GM10248 (cell line): ENCODE data around the gene DNAH6.

Source experiments
- CTCF ChIA-PET: fragments of 300-600 bp; sonication (Branson Sonifier 250); formaldehyde crosslinking; extraction: SDS; loops from one replicate; lab custom pipeline; 2021; ENCODE audit warnings: antibody characterized with exemption; lab: Yijun Ruan, JAX
- POLR2A ChIA-PET: fragments of 350-650 bp; sonication (Branson Sonifier 250); formaldehyde crosslinking; extraction: SDS; loops from one replicate; lab custom pipeline; 2020; ENCODE audit warnings: antibody characterized with exemption; lab: Yijun Ruan, JAX
- DNase-seq: peaks from one replicate; pipeline ENCODE4 v3.0.0; 2012; ENCODE audit errors: extremely low spot score
- CTCF ChIP-seq: IDR thresholded peaks from 2 replicates; pipeline ENCODE4 v1.5.1; 2012; ENCODE audit warnings: mild to moderate bottlenecking, low read depth; ENCODE audit errors: extremely low read depth, missing control alignments, control extremely low read depth

DNAH6 gene

GRCh38 chr2:84701880-84702279 lies 185.6 kb downstream of the DNAH6 start:
- DNase-seq, result no peak
- POLR2A ChIA-PET, result no interaction called here
- CTCF ChIA-PET, result no interaction called here
- no peak for TF ChIP-seq CTCF

- DNase-seq, result no peak
- ChIA-PET POLR2A (no interaction called here), CTCF (no interaction called here)
- TF ChIP-seq CTCF, result no peak
These were observed 186.6 kb downstream of the DNAH6 start for GRCh38 chr2:84702941-84703340.

- CTCF ChIA-PET, result no interaction called here
- no peak for TF ChIP-seq CTCF
- DNase-seq, result no peak
- POLR2A ChIA-PET, result no interaction called here
These were observed 187.5 kb downstream of the DNAH6 start for GRCh38 chr2:84703831-84704230.

GRCh38 chr2:84704505-84705244 lies 188.4 kb downstream of the DNAH6 start:
- TF ChIP-seq CTCF, result no peak
- no peak for DNase-seq
- CTCF ChIA-PET, result interaction anchor here (1.0 to 2.4 kb wide), 2 partner anchors 9 to 12 kb away, joined by 3 to 9 read pairs; no protein-coding TSS in a partner anchor
- POLR2A ChIA-PET, result no interaction called here

DNA sequence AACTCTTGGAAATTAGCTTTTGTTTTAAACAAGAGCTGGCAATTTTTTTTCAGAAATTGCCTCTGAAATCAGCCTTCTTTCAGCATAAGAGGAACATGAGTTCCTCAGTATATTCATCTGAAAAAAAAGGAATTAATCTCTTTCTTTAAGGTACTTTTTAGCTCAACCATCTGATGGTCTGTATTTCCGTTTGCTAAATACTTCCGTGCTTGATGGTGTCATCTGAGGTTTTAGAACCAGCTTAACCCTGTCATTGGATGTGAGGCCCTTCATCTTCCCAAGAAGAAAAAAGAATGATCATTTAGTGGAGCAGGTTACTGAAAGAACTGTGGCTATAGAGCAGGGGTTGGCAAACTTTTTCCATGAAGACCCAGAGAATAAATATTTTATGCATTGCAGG lies 189.6 kb downstream of the DNAH6 start:
- no peak for DNase-seq
- POLR2A ChIA-PET, result no interaction called here
- no peak for TF ChIP-seq CTCF
- CTCF ChIA-PET, result interaction anchor here (1.0 to 2.4 kb wide), 3 partner anchors 10 to 11 kb away, joined by 3 to 9 read pairs (median 3); no protein-coding TSS in a partner anchor

DNA sequence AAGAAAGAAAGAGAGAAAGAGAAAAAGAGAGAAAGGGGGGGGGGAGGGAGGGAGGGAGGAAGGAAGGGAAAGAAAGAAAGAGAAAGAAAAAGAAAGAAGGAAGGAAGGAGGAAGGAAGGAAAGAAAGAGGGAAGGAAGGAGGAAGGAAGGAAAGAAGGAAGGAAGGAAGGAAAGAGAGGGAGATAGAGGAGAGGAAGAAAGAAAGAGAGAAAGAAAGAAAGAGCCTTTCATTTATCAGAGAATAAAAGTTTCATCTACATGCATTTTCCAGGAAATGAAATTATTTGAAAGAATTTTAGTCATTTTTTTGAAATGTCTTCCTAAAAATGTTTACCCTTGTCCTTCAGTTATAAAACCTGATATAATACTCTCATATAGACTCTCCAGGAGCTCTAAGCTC lies 192.1 kb downstream of the DNAH6 start:
- DNase-seq, result no peak
- ChIA-PET POLR2A (no interaction called here), CTCF (no interaction called here)
- TF ChIP-seq CTCF, result no peak
